ENCODE measurements around the gene PCYOX1L.

DNA sequence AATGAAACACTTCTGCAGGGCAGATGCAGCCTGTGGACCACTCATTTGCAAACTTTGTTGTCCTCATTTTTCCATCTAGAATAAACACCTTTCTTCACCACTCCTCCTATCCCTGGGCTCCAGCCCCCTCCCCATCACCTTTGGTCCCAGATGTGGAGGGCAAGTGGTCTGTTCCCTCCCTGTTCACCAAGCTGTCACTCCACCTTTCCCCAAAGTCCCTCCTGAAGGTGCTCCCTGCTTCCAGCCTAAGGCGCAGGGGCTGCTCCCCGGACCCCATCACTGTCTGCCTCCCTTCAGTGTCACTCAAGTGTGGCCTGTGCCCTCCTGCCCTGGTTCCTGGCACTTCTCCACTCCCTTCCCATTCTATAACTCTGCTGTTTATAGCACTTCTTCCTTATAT lies 6.9 kb downstream of the PCYOX1L start:
- TF ChIP-seq, protein P1, sequence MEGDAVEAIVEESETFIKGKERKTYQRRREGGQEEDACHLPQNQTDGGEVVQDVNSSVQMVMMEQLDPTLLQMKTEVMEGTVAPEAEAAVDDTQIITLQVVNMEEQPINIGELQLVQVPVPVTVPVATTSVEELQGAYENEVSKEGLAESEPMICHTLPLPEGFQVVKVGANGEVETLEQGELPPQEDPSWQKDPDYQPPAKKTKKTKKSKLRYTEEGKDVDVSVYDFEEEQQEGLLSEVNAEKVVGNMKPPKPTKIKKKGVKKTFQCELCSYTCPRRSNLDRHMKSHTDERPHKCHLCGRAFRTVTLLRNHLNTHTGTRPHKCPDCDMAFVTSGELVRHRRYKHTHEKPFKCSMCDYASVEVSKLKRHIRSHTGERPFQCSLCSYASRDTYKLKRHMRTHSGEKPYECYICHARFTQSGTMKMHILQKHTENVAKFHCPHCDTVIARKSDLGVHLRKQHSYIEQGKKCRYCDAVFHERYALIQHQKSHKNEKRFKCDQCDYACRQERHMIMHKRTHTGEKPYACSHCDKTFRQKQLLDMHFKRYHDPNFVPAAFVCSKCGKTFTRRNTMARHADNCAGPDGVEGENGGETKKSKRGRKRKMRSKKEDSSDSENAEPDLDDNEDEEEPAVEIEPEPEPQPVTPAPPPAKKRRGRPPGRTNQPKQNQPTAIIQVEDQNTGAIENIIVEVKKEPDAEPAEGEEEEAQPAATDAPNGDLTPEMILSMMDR (IDR thresholded peaks at IDR 0.05; ENCODE audit: low read depth, low read length): no peak
- TF ChIP-seq EZH2phosphoT487 (IDR thresholded peaks at IDR 0.05; ENCODE audit: low read depth): no peak
